ENCODE data around the gene PHGDH. TPM values are rescaled to one million over a fixed set of nuclear protein-coding genes. Genes with fewer than 3 reads are reported as not detected.

The PHGDH gene
- total and polyA plus RNA-seq, 2 of the 13 experiments (the other 11 are each of a cell fraction or from before 2014, with no cell fraction given): 95.8 to 133 TPM

DNA sequence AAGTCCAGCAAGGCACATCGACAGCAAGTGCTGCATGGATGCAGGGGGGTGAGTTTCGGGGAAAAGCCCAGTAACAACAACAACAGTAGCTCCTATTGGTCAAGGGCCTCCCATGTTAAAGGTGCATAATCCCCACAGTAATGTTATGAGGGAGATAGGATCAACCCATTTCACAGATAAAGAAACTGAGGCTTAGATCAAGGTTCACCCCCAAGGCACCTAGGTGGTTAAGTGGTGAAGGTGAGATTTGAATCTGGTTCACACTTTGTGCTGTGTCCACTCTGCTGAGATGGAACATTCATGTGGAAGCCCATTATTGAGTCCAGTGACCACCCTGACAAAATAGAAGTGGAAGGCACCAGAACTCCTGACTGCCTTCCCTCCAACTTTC is 24.9 kb downstream of the PHGDH start:
- Histone ChIP-seq H3K36me3 (replicated peaks in 1 of 2; ENCODE audit: control insufficient read depth in 1 of 2, insufficient read depth in 2 of 2, low read length in 2 of 2) (peaks cover 42 to 97% of the 10 kb centered on the region in 2 experiments), H3K79me2 (ENCODE audit: insufficient read depth, low read length) (no peaks in the 10 kb centered on the region), H3K4me3 (replicated peaks in 1 of 3; ENCODE audit: insufficient read depth in 1 of 3, low read depth in 2 of 3, low read length in 3 of 3) (no peak overlapping the region), H2AFZ (ENCODE audit: low read length) (no peak overlapping the region), H3K9me3 (ENCODE audit: low read length) (no peaks in the 10 kb centered on the region), H3K9ac (ENCODE audit: insufficient read depth, low read depth, low read length) (no peak overlapping the region), H4K20me1 (ENCODE audit: insufficient read depth, low read length) (no peaks in the 10 kb centered on the region; the same call in none of the 2 replicates), H3K4me2 (ENCODE audit: low read depth, low read length) (no peak overlapping the region), H3K27me3 (ENCODE audit: control insufficient read depth in 1 of 2, insufficient read depth in 2 of 2, low read length in 2 of 2) (no peaks in the 10 kb centered on the region), H3K4me1 (ENCODE audit: insufficient read depth, low read length) (peaks cover 14% of the 10 kb centered on the region), H3K27ac (ENCODE audit: extremely low read length, insufficient read depth, low read length) (no peak overlapping the region)
- intact Hi-C loops (cut with micrococcal nuclease; ENCODE audit: unreplicated experiment) (no loop called here), in situ Hi-C loops (cut with HindIII; ENCODE audit: extremely low pct_ligation_motif_present, low pct_unique_long_range_greater_than_20kb) (no loop called here)
- FAIRE-seq (no peak), ATAC-seq (no peak), DNase-seq (ENCODE audit: low spot score) (no peak)
- ChIA-PET POLR2A (no interaction called here), CTCF (ENCODE audit: low intra/inter-chr PET ratio, low total read pairs) (no interaction called here)
- no TSS peak for BruUV-seq (replicated peaks)
- peak; percentile 90 for TF ChIP-seq ZNF629 (CRISPR knock-in tag; conservative IDR thresholded peaks at IDR 0.05)
- no peak for TF ChIP-seq REL (CRISPR knock-in tag; conservative IDR thresholded peaks at IDR 0.05)
- 100% methylated on average over 2 of the region's 2 CpGs for WGBS (ENCODE audit: low lambda C conversion rate)

- intact Hi-C loops (cut with micrococcal nuclease; ENCODE audit: unreplicated experiment): no loop called here
- 95% methylated on average over 13 of the region's 16 CpGs for WGBS (ENCODE audit: low lambda C conversion rate)
- H3K27ac ChIP-seq (ENCODE audit: extremely low read length, insufficient read depth, low read length): no peak overlapping the region
- ATAC-seq (no peak), FAIRE-seq (no peak), DNase-seq (ENCODE audit: low spot score) (no peak)
- H3K4me3 ChIP-seq (replicated peaks in 1 of 3; ENCODE audit: insufficient read depth in 1 of 3, low read depth in 2 of 3, low read length in 3 of 3): no peak overlapping the region
- no peaks in the 10 kb centered on the region for H3K27me3 ChIP-seq (ENCODE audit: control insufficient read depth in 1 of 2, insufficient read depth in 2 of 2, low read length in 2 of 2)
- no peak overlapping the region for H3K4me2 ChIP-seq (ENCODE audit: low read depth, low read length)
- H3K4me1 ChIP-seq (ENCODE audit: insufficient read depth, low read length): peaks cover 9% of the 10 kb centered on the region
- ChIA-PET CTCF (ENCODE audit: low intra/inter-chr PET ratio, low total read pairs) (no interaction called here), POLR2A (interaction anchor here (0.6 kb wide), 1 partner anchor 29 kb away, joined by 3 read pairs; no protein-coding TSS in a partner anchor)
- H3K36me3 ChIP-seq (replicated peaks in 1 of 2; ENCODE audit: control insufficient read depth in 1 of 2, insufficient read depth in 2 of 2, low read length in 2 of 2): peaks cover 44 to 97% of the 10 kb centered on the region in 2 experiments
- H2AFZ ChIP-seq (ENCODE audit: low read length): no peak overlapping the region
- no peak overlapping the region for H3K9ac ChIP-seq (ENCODE audit: insufficient read depth, low read depth, low read length)
- in situ Hi-C loops (cut with HindIII; ENCODE audit: extremely low pct_ligation_motif_present, low pct_unique_long_range_greater_than_20kb): no loop called here
- H3K79me2 ChIP-seq (ENCODE audit: insufficient read depth, low read length): no peaks in the 10 kb centered on the region
- H3K9me3 ChIP-seq (ENCODE audit: low read length): no peaks in the 10 kb centered on the region
- no TSS peak for BruUV-seq (replicated peaks)
- no peaks in the 10 kb centered on the region; the same call in none of the 2 replicates for H4K20me1 ChIP-seq (ENCODE audit: insufficient read depth, low read length)
- peak; percentile 58 for TF ChIP-seq MAFF (IDR thresholded peaks at IDR 0.05; ENCODE audit: low read depth, low read length)
- no peak for TF ChIP-seq RELA (CRISPR knock-in tag; IDR thresholded peaks at IDR 0.05)
- peak; percentile 27 to 86; a peak in 3 of 4 replicates for TF ChIP-seq MAFK (conservative IDR thresholded peaks at IDR 0.05 in 1 of 2, IDR thresholded peaks at IDR 0.05 in 1 of 2; ENCODE audit: low read length in 2 of 2)
These were observed 25.4 kb downstream of the PHGDH start for GRCh38 chr1:119737040-119737682.

Measured in HepG2 (cell line).